GM19099 (cell line): ENCODE measurements around the gene RNF224.

Experiments
- POLR2A ChIP-seq: IDR thresholded peaks from 3 replicates; pipeline ENCODE4 v1.6.1; 2011; ENCODE audit warnings: low read depth; ENCODE audit not compliant: insufficient read length; ENCODE audit errors: extremely low read depth

RNF224 gene

DNA sequence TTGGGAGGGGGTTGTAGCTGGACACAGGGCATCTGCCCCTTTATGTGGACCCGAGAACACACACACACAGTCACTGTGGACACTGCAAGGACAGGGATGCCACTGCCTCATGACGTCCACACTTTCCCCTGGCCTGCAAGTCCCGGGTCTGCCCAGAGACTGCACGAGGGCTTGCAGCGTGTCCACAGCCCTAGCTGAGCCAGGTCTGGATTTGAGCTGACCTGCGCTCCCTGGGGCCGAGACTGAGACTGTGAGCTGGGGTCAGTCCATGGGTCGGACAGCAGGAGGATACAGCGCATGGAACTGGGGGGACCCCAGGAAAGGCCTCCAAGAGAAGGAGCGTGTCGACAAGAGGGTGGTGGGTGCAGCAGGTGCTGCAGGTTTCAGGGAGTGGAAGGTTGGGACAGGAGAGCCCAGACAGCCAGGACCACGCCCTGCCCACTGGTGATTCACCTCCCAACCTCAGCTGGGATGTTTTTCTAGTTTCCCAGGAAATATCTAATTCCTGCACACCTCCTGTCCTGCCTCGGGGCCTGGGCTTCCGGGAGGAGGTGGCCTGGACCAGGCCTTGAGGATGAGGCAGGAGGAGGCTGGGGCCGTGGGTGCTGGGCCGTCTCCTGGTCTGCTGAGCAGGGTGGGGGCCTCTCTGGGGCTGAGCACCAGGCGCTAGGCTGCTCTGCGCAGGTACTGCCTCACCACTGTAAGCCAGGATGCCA, 806 bp upstream of the RNF224 start:
- TF ChIP-seq POLR2A = no peak

DNA sequence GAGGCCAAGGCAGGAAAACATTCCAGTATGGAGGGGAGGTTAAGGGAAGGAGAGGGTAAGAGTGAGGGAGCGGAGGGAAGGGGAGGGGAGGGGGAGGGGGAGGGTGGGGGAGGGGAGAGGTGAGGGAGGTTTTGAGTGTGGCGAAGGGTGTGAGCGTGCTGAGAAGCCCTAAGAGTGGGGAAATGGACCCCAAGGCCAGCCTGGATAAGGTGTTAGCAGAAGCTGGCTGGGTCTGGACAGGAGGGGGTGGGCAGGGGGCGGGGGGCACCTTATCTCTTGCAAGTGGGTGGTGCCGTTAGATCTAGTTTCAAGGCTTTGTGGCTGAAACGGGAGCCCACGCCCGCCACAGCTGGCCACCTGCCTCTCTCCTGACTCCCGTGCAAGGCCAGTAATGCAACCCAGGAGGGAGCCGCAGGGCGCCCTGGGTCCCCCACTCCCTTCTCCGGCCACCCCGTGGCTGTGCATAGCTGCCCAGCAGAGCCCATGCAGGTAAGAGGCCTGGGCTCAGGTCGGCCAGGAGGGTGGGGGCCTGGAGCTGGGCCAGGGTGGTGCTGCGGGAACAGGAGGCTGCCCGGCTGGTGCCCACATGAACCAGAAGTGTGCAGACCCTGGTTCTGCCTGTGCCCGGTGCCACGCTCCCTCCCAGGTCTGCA, 677 bp downstream of the RNF224 start:
- no peak for TF ChIP-seq POLR2A

DNA sequence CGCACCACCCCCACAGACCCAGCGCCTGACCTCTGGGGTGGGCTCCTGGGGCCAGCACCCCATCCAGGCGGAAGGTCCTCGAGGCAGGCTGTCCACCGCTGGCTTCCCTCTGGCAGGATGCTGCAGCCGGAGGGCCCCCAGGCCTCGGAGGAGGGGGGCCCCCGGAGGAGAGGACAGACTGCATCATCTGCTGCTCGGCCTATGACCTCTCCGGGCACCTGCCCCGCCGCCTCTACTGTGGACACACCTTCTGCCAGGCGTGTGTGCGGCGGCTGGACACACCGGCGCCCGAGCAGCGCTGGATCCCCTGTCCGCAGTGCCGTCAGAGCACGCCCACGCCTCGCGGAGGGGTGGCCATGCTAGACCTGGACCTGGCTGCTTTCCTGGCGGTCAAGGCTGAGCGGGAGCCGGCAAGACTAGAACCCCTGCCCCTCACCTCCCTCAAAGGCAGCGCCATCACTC, 1.2 kb downstream of the RNF224 start:
- no peak for TF ChIP-seq POLR2A

DNA sequence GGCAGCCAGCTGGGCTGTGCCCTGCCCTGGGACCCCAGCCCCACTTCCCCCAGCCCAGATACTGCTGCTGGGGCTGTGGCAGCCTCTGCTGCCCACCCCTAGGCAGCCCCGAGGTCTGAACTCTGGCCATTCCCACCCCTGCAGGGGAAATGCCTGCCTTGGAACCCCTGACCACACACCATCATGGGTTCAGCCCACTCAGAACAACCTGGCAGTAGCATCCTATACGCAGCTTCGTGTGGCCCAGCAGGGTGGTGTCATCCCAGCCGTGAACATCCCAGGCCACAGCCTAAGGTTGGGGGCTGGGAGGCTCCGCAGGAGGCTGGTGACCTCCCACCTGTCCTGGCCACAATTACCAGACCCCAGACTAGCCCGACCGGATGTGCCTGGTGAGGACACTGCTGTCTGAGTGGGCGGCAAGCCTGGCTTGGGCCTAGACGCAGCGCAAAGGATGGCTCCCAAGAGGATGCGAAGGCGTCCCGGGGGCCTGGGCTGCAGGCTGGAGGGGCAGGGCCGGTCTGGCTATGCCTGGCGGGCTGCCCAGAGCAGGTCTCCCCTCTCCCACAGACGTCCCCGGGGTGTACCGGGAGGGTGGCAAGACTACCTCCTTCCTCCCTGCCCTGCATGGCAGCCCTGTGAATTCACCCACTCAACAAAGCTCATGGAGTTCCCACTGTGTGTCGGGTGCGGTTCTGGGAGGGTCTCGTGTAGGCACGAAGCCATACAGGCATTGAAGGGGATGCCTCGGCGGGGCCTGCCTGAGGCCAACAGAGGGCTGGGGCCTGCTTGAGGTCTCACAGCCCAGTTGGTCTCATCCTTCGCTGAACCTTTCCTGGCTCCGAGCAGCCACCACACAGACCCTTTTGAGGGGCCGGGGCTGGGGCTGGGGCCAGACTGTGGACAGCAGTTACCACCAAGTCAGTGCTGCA, 1.9 kb downstream of the RNF224 start:
- TF ChIP-seq POLR2A = no peak

DNA sequence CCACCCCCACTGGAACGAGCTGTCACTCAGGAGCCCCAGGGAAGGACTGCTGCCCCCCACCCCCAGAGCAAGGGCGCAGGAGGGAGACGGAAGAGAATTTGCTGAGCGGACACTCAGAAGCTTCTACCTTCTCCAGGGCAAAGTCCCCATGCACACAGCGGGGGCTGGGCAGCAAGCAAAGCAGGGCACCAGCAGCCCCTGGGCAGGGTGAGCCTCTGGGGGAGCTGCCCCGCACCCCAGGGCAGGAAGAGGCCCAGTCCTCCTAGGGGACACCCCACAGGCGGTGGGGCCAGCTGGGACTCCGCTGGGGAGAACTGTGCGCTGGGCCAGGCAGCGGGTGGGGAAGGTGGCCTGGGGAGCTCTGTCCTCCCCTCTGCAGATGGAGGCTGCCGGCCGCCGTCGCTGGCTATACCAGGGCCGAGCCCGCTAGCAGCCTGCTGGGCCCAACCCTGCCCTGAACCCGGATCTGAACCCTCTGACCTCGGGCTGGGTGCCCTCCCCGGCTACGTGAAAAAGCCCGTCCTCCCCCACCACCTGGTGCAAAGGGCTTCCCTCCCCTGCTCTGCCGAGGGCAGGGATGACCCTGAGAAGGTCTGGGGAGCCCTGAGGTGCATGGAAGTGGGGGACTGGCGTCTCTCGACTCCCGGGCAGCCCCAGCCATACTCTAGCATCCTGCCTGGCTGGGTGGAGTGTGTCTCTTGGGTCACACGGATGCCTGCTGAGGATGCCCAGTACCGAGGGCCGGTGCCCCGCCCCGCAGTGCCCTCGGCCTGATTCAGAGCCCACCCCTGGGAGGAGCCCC, 2.8 kb downstream of the RNF224 start:
- no peak for TF ChIP-seq POLR2A

DNA sequence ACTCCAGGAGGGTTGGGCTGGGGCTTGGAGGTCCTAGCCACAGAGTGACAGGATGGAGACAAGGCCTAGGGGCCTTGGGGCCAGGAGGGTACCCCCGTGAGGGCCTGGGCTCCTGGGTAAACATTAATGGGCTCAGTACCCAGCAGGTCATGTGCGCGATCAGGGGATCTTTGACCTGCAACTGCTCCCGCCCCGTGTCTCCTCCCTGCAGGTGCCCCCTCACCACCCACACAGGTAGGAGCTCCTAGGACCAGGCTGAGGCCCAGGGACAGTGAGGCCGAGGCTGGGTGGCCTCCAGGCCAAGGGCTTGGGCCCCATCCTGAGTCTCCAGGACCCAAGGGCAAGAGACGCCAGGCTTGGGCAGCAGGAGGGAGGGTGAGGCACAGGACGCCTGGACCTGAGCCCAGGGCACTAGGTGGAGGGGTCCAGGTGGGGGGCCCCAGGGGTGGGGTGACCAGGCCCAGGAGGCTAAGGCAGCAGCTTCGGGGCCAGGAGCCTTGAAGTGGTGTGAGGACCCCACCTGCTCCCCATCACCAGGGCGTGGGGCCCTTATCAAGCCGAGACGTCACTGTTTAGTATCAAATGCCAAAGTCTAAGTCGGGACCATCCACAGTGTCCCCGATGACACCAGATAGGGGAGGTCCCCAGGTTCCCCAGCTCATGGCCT, 3.5 kb downstream of the RNF224 start, which contains the start of gene SLC34A3:
Gene SLC34A3 (plus strand): TSS at position 197 of the 667 bp plus-strand sequence. CDS start 802 bp downstream, outside the sequence.
- no peak for TF ChIP-seq POLR2A

DNA sequence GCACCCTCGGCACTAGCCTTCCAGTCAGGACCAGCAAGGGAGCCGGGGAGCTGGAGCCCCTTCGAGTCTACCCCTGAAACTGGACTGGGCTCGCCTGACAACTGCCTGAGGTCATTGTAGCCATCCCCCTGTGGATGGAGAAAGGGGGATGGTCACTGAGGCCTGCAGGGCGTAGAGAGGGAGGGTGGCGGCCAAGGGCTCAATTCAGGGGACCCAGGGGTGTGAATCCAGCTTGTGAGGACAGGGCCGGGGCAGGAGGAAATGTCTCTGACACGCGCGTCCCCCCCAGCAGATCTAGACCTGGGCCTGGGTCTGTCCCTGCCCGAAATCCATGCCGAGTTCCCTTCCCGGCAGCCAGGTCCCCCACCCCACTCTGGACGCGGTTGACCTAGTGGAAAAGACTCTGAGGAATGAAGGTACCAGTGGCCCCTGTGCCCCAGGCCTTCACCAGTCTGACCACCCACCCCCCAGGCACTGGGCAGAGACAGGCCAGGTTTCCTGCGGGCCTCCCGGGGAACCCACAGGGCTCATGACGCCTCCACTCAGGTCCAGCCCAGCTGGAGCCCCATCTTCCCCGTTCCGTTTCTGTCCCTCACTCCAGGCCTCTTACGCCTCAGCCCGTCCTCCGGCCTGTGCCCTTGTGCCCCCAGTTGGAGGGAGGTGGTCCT, 4.2 kb downstream of the RNF224 start:
- TF ChIP-seq POLR2A = no peak

DNA sequence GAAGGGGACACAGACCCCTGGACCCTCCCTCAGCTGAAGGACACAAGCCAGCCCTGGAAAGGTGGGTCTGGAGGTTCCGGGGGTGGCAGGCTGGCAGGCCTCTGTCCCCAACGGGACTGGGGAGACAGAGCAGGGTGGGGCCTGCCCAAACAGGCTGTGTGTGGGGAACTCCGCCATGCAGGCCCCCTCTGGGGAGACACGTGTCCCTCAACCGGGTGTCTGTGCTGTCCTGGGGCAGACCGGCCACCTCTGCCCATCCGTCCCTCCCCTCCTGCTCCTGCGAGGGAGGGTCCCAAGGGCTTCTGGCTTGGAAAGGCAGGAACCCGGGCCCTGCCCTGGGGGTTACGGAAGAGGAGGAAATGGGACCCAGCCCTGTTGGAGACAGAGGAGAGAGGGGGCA, 4.8 kb downstream of the RNF224 start:
- TF ChIP-seq POLR2A = no peak

DNA sequence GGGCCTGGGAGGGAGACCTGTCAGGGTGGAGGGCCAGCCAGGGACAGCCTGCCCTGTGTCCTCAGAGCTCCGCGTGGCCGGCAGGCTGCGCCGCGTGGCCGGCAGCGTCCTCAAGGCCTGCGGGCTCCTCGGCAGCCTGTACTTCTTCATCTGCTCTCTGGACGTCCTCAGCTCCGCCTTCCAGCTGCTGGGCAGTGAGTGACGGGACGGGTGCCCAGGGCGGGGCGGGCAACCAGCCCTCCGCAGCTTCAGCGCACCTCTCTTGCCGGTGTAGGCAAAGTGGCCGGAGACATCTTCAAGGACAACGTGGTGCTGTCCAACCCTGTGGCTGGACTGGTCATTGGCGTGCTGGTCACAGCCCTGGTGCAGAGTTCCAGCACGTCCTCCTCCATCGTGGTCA, 5.2 kb downstream of the RNF224 start:
- TF ChIP-seq POLR2A = no peak

DNA sequence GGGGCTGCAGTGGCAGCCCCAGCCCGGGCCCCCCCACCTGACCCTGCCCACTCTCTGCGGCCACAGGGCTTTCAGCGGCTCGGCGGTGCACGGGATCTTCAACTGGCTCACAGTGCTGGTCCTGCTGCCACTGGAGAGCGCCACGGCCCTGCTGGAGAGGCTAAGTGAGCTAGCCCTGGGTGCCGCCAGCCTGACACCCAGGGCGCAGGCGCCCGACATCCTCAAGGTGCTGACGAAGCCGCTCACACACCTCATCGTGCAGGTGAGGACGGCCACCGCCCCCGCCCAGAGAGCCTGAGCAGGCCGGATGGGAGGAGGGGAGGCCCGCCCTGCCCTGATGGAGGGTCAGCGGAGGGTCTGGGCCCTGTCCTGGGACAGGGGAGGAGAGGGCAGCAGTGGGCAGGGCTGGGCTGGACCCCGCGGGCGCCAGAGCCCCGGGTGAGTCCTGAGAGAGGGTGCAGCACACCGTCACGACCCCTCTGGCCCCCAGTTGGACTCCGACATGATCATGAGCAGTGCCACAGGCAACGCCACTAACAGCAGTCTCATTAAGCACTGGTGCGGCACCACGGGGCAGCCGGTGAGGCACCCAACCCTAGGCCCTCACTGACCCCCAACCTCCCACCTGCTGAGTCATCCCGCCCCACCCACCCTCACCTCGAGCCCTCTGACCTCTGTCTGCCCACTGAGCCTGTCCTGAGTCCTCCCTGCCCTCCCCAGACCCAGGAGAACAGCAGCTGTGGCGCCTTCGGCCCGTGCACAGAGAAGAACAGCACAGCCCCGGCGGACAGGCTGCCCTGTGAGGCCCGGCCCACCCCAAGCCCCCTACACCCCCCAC, 6.1 kb downstream of the RNF224 start:
- TF ChIP-seq POLR2A = no peak

DNA sequence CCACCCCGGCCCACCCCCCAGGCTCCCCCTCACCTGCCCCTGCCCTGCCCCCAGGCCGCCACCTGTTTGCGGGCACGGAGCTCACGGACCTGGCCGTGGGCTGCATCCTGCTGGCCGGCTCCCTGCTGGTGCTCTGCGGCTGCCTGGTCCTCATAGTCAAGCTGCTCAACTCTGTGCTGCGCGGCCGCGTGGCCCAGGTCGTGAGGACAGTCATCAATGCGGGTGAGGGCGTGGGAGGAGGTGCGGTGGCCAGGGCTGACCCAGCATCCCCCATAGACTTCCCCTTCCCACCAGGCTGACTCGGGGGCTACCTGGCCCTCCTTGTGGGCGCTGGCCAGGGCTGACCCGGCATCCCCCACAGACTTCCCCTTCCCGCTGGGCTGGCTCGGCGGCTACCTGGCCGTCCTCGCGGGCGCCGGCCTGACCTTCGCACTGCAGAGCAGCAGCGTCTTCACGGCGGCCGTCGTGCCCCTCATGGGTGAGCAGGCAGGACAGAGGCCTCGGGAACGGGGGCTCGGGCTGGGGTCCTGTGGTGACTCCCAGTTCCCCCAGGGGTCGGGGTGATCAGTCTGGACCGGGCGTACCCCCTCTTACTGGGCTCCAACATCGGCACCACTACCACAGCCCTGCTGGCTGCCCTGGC, 6.9 kb downstream of the RNF224 start:
- TF ChIP-seq POLR2A = no peak

DNA sequence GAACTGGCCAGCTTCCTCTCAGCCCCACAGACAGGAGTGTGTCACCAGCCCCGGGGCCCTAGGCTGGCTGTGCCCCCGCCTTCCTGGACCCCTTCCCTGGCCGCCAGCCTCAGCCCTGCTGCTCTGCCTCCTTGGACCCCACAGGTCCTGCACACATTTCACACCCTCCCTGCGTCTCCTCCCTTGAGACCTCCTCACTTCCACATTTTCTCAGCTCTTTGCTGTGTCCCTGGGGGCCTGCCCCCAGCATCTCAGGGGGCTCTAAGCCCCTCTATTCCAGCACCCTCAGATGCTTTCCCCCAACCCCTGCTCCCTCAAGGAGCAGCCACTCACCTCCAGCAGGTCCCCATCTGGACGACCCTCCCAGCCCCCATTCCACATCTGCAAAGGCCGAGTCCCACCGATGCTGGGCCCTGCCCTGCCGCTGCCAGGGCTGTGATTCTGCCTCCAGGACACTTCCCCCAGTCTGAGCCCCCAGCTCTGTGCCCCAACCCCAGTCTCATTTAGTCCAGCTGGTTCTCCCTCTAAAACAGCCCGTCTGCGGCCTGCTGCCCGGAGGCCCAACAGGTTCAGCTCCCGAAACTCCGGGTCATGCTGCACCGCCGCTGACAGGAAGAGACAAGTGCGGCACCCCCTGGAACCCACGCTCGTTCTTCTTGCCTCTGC, 7.6 kb downstream of the RNF224 start:
- TF ChIP-seq POLR2A = no peak
